Fibroblast of villous mesenchyme (primary cell): ENCODE data around the gene HEXB. TPM values are rescaled to one million over a fixed set of nuclear protein-coding genes. Genes with fewer than 3 reads are reported as not detected.

Experiments
- DNase-seq: peaks from one replicate; pipeline ENCODE4 v3.0.0-alpha.2; 2010; ENCODE audit warnings: low read depth
- H3K4me3 ChIP-seq: 2 replicates; pipeline ENCODE4 v1.5.1; 2011; ENCODE audit warnings: low read depth, mild to moderate bottlenecking, low read length
- CTCF ChIP-seq: IDR thresholded peaks from 2 replicates; pipeline ENCODE4 v1.5.1; 2012; ENCODE audit warnings: low read depth, mild to moderate bottlenecking, low read length; ENCODE audit not compliant: insufficient read depth
- total RNA-seq: library from RNA; depleted of rRNA; stranded (reverse); fragments of >200 nt; gene quantifications from 2 replicates; pipeline ENCODE4 v1.2.3, GENCODE V29; 2012

The HEXB gene
- total RNA-seq, 1 donor: 187 TPM

- no peak for DNase-seq
- H3K4me3 ChIP-seq: no peak overlapping the region
- TF ChIP-seq CTCF: no peak
These were observed 5.1 kb upstream of the HEXB start for GRCh38 chr5:74679966-74680365.

GRCh38 chr5:74685979-74686631 lies 1.1 kb downstream of the HEXB start:
- peak overlapping the region; percentile 92 for H3K4me3 ChIP-seq
- DNase-seq: peak; percentile 76
- no peak for TF ChIP-seq CTCF

GRCh38 chr5:74686962-74687751 lies 2.1 kb downstream of the HEXB start:
- peak; percentile 41 for DNase-seq
- TF ChIP-seq CTCF: no peak
- H3K4me3 ChIP-seq: peak overlapping the region; percentile 0

- DNase-seq: no peak
- TF ChIP-seq CTCF: no peak
- H3K4me3 ChIP-seq: no peak overlapping the region
These were observed 8.2 kb downstream of the HEXB start for GRCh38 chr5:74693191-74693590.

- TF ChIP-seq CTCF: no peak
- DNase-seq: no peak
- H3K4me3 ChIP-seq: no peak overlapping the region
These were observed 32.6 kb downstream of the HEXB start for GRCh38 chr5:74717596-74717995.

DNA sequence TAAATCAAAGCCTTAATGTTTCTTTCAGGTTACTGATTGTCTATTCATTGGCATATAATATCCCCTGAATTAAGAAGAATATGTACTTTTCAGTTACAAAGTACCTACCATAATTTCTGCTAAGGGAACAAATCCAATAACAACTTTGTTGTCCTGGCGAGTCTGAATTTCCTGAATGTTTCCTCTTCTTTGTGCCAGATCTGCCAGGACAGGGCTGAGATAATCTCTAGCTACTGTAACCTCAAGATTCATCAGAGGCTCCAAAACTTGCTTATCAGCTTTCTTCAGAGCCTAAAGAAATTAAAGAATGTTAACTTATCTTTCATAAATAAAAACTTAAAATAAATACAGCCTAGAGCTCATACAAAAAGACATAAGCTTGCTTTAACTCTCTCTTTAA lies 37.2 kb downstream of the HEXB start:
- no peak for DNase-seq
- no peak overlapping the region for H3K4me3 ChIP-seq
- no peak for TF ChIP-seq CTCF
